Tibial nerve (tissue), 4 donors: ENCODE data around the gene RSPH1.

Source experiments
- EP300 ChIP-seq, 2 donors: sonication (generic); formaldehyde crosslinking; IDR thresholded peaks; one replicate each; pipeline ENCODE4 v1.6.1; 2017; ENCODE audit warnings: antibody characterized with exemption in 2 of 2, mild to moderate bottlenecking in 1 of 2
- POLR2A ChIP-seq, 2 donors: fragments of 450-650 bp; IDR thresholded peaks; one replicate each; pipeline ENCODE4 v1.6.1; 2017; ENCODE audit warnings: antibody characterized with exemption in 2 of 2, mild to moderate bottlenecking in 2 of 2, moderate library complexity in 2 of 2
- TF ChIP-seq, protein P1 (sequence below), 5 experiments: fragments of 200-600 bp in 3 of 5; fragments of 450-650 bp in 2 of 5; sonication (generic) in 3 of 5; IDR thresholded peaks; one replicate each; pipeline ENCODE4 v1.5.1; 2016 to 2019; ENCODE audit warnings: antibody characterized with exemption in 5 of 5, mild to moderate bottlenecking in 3 of 5, moderate library complexity in 2 of 5

DNA sequence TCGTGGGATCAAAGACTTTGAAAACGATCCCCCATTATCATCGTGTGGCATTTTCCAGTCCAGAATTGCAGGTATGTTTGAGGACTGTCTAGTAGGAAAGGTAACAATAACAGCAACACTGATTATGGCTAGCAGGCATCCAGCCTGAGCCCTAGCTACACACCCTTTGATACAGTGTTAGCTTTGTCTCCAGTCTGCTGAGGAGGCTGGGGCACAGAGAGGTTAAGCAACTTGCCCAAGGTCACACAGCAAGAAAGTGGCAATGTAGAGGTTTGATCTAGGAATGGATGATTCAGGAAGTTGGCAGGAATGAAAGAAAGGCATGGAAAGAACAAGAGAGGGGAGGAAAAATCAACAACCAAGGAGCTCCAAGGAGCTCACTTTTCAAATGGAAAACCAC, 61.1 kb downstream of the RSPH1 start:
- TF ChIP-seq, protein P1, sequence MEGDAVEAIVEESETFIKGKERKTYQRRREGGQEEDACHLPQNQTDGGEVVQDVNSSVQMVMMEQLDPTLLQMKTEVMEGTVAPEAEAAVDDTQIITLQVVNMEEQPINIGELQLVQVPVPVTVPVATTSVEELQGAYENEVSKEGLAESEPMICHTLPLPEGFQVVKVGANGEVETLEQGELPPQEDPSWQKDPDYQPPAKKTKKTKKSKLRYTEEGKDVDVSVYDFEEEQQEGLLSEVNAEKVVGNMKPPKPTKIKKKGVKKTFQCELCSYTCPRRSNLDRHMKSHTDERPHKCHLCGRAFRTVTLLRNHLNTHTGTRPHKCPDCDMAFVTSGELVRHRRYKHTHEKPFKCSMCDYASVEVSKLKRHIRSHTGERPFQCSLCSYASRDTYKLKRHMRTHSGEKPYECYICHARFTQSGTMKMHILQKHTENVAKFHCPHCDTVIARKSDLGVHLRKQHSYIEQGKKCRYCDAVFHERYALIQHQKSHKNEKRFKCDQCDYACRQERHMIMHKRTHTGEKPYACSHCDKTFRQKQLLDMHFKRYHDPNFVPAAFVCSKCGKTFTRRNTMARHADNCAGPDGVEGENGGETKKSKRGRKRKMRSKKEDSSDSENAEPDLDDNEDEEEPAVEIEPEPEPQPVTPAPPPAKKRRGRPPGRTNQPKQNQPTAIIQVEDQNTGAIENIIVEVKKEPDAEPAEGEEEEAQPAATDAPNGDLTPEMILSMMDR (IDR thresholded peaks at IDR 0.05) = no peak
- TF ChIP-seq EP300 (IDR thresholded peaks at IDR 0.05) = no peak
- TF ChIP-seq POLR2A (IDR thresholded peaks at IDR 0.05) = no peak
